Suppressor macrophage treated with lipopolysaccharide for 4 hours (primary cell): ENCODE measurements around the gene BCL7B.

Source experiments
- DNase-seq: peaks from one replicate; pipeline ENCODE4 v3.0.0-alpha.2; 2020

Gene BCL7B

GRCh38 chr7:73487486-73487885 lies 70.0 kb downstream of the BCL7B start:
- DNase-seq = no peak
